Testis (tissue), 3 donors: ENCODE results near the gene TAB2. TPM values are rescaled to one million over a fixed set of nuclear protein-coding genes. Genes with fewer than 3 reads are reported as not detected.

ENCODE experiments used
- DNase-seq: peaks from one replicate; pipeline ENCODE4 v3.0.0-alpha.2; 2019
- H3K27ac ChIP-seq, 2 donors: fragments of 200-600 bp; sonication (generic); one replicate each; pipeline ENCODE4 v1.5.1; 2019
- H3K27me3 ChIP-seq: fragments of 200-600 bp; sonication (generic); one replicate; pipeline ENCODE4 v1.5.1; 2019
- H3K36me3 ChIP-seq: fragments of 200-600 bp; sonication (generic); one replicate; pipeline ENCODE4 v1.5.1; 2017; ENCODE audit warnings: low read depth; ENCODE audit errors: missing control alignments
- H3K4me1 ChIP-seq: fragments of 200-600 bp; sonication (generic); one replicate; pipeline ENCODE4 v1.5.1; 2019
- H3K4me3 ChIP-seq, 2 donors: fragments of 200-600 bp; sonication (generic); one replicate each; pipeline ENCODE4 v1.5.1; 2017 to 2019
- H3K9me3 ChIP-seq: fragments of 200-600 bp; sonication (generic); one replicate; pipeline ENCODE4 v1.5.1; 2017
- POLR2A ChIP-seq: fragments of 450-650 bp; IDR thresholded peaks from one replicate; pipeline ENCODE4 v1.6.1; 2017; ENCODE audit warnings: antibody characterized with exemption, mild to moderate bottlenecking, moderate library complexity
- WGBS, 2 donors: methylation state at CpG; one replicate each; pipeline ENCODE4 v1.1.5; 2018; 5-methylcytosine and 5-hydroxymethylcytosine counted together
- intact Hi-C: fragments of 100-400 bp; cut with DNase I; formaldehyde crosslinking; loops from one replicate; pipeline ENCODE4 v1.15.1; 2023; ENCODE audit warnings: low total_unique reads
- polyA plus RNA-seq: library from polyadenylated mRNA; stranded (reverse); fragments of 350-450 nt; fragmentation: Illumina TruSeq; extraction: RNeasy Lipid Tissue Mini Kit (QIAGEN cat#74804); gene quantifications from one replicate; pipeline ENCODE4 v1.2.3, GENCODE V29; 2014; ENCODE audit warnings: low read depth, low replicate concordance; ENCODE audit not compliant: insufficient read depth
- total RNA-seq, 2 donors: library from RNA; depleted of rRNA; stranded (reverse); fragments of >200 nt; gene quantifications; one replicate each; pipeline ENCODE4 v1.2.3, GENCODE V29; 2016
- TF ChIP-seq, protein P1 (sequence below), 3 experiments: fragments of 450-650 bp in 2 of 3; fragments of 200-600 bp in 1 of 3; sonication (generic) in 1 of 3; IDR thresholded peaks; one replicate each; pipeline ENCODE4 v1.5.1; 2016 to 2019; ENCODE audit warnings: antibody characterized with exemption in 3 of 3, mild to moderate bottlenecking in 2 of 3, moderate library complexity in 1 of 3

The TAB2 gene
- total and polyA plus RNA-seq, 3 donors from 2014 or later, result 45.1 to 84.7 (median 61.0) TPM

DNA sequence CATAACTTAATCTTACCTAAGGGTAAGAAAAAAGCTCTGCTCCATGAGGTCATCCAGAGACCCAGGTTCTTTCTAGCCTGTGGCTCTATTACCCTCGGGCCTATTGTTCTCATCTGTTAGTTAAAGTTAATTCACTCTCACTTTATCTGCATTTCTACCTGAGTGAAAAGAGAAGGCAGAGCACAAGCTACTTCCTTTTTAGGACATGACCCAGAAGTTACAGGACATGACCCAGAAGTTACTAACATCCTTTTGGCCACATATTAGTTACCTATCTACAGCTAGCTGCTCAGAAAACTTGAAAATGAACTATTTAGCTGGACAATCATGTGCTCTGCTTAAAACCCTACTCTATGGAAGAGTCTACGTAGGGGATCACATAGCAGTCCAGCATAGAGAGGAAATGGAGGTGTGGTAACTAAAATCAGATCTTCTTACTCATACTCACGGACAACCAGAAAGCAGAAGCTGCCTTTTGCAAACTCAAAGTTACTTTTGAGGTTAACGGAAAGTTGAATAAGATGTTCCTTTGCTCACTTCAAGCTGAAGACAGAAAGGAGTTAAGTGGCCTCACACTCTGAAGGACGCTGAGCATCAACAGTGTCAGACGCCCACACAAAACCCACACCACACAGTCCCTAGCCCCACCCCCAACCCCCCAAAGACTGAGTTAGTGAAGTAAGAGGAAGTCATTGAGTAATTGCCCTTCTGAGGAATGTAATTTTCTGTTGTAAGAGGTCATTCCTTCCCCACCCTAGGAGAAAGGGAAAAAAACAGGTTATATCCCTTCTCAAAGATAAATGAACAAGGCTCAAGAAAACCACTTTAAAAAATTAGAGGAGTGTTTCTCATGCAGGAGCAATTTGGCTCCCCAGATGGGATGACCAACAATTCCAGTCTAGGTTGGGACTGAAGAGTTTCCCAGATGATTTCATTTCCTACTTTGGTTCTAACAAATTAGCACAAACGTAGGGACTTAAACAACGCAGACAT lies 45.9 kb upstream of the TAB2 start:
- Histone ChIP-seq H3K4me3 (no peak overlapping the region), H3K36me3 (no peaks in the 10 kb centered on the region), H3K27ac (no peak overlapping the region), H3K27me3 (no peaks in the 10 kb centered on the region), H3K9me3 (no peaks in the 10 kb centered on the region), H3K4me1 (no peaks in the 10 kb centered on the region)
- no peak for DNase-seq
- WGBS, 2 donors, result 80 to 82% methylated on average over 8 of the region's 8 CpGs
- intact Hi-C loops, result no loop called here
- TF ChIP-seq POLR2A, result no peak
- TF ChIP-seq, protein P1, sequence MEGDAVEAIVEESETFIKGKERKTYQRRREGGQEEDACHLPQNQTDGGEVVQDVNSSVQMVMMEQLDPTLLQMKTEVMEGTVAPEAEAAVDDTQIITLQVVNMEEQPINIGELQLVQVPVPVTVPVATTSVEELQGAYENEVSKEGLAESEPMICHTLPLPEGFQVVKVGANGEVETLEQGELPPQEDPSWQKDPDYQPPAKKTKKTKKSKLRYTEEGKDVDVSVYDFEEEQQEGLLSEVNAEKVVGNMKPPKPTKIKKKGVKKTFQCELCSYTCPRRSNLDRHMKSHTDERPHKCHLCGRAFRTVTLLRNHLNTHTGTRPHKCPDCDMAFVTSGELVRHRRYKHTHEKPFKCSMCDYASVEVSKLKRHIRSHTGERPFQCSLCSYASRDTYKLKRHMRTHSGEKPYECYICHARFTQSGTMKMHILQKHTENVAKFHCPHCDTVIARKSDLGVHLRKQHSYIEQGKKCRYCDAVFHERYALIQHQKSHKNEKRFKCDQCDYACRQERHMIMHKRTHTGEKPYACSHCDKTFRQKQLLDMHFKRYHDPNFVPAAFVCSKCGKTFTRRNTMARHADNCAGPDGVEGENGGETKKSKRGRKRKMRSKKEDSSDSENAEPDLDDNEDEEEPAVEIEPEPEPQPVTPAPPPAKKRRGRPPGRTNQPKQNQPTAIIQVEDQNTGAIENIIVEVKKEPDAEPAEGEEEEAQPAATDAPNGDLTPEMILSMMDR (IDR thresholded peaks at IDR 0.05), result no peak

DNA sequence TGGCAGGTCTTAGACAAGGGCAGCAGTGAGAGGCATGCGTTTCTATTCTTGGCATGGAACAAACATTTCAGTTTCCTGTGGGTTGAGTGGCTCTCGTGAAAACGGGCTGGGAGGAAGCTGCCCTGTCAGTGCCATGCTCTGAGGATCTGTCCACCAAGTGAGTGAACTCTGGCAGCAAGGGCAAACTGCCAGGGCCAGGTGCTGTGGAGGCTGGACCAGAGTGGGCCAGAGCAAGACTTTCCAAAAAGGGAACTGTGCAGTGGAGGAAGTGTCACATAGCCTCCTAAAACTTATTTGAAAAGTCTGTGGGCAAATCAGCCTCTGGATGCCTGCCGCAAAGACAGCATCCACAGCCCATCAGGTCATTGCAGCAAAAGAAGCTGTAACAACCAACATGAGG lies 44.2 kb upstream of the TAB2 start:
- H3K4me3 ChIP-seq, result no peak overlapping the region
- no peak overlapping the region for H3K27ac ChIP-seq
- no peak for DNase-seq
- no peaks in the 10 kb centered on the region for H3K27me3 ChIP-seq
- intact Hi-C loops, result no loop called here
- H3K9me3 ChIP-seq, result no peaks in the 10 kb centered on the region
- no peaks in the 10 kb centered on the region for H3K36me3 ChIP-seq
- WGBS, 2 donors, result 75 to 80% methylated on average over 4 of the region's 4 CpGs
- no peaks in the 10 kb centered on the region for H3K4me1 ChIP-seq
- no peak for TF ChIP-seq POLR2A
- TF ChIP-seq, protein P1 (IDR thresholded peaks at IDR 0.05), result no peak

DNA sequence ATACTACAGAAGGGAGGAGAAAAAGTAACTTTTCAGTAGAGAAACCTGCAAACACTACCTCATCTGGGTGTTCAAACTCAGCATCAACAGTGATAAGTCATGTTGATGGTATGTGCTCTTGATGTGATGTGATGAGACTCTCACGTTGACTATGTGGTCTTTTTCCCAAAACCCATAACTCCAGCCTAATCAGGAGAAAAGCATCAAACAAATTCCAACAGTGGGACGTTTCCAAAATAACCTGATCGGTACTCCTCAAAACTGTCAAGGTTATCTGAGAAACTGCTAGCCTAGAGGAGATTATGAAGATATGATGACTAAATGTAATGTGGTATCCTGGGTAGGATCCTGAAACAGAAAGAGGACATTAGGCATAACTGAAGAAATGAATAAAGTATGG lies 41.9 kb upstream of the TAB2 start:
- intact Hi-C loops, result no loop called here
- no peak for DNase-seq
- Histone ChIP-seq H3K4me3 (no peak overlapping the region), H3K9me3 (no peaks in the 10 kb centered on the region), H3K27me3 (no peaks in the 10 kb centered on the region), H3K4me1 (no peaks in the 10 kb centered on the region), H3K36me3 (no peaks in the 10 kb centered on the region), H3K27ac (no peak overlapping the region)
- no peak for TF ChIP-seq POLR2A
- TF ChIP-seq, protein P1 (IDR thresholded peaks at IDR 0.05), result no peak
- WGBS, 2 donors, result 76 to 82% methylated on average over 3 of the region's 3 CpGs

DNA sequence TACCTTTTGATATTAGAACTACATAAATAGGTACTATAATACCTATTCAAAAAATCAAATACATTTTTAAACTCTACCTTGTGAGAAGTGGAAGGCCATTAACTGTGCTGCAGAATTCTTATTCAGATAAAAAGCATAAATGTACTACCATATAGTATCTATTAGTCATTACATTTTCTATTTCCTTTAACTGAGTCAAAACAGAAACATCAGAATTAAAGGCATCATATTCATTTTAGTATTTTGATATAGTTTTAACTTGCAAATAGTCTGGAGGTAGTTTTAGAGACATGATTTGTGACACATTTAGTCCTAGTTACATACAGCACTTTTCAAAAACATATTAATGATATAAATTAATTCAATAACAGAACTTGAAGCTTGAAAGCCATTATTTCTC lies 39.9 kb upstream of the TAB2 start:
- Histone ChIP-seq H3K36me3 (no peaks in the 10 kb centered on the region), H3K4me1 (no peaks in the 10 kb centered on the region), H3K9me3 (no peaks in the 10 kb centered on the region), H3K27me3 (no peaks in the 10 kb centered on the region), H3K4me3 (no peak overlapping the region), H3K27ac (no peak overlapping the region)
- DNase-seq, result no peak
- intact Hi-C loops, result no loop called here
- TF ChIP-seq, protein P1 (IDR thresholded peaks at IDR 0.05), result no peak
- TF ChIP-seq POLR2A, result no peak
